Measurements from ENCODE around the gene TSPAN1.

DNA sequence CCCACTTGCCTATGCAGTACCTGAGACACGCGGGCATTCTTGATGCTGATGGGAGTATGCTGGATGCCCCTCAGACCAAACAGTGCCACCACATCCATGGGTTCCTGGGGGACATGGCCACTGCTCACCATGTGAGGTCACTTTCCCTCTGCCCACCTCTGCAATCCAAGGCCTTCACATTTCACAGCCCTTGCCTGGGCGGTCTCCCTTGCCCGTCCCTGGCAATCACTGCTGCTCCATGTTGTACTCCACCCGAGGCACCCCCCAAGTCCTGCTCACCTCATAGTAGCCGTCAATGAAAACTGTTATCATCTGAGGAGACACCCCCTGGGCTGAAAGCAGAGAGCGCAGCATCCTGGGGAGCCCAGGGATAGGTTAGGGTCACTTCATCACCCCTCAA, 18.4 kb downstream of the TSPAN1 start:
- no peak for TF ChIP-seq EZH2phosphoT487 (IDR thresholded peaks at IDR 0.05; ENCODE audit: borderline replicate concordance)
- TF ChIP-seq, protein P1, sequence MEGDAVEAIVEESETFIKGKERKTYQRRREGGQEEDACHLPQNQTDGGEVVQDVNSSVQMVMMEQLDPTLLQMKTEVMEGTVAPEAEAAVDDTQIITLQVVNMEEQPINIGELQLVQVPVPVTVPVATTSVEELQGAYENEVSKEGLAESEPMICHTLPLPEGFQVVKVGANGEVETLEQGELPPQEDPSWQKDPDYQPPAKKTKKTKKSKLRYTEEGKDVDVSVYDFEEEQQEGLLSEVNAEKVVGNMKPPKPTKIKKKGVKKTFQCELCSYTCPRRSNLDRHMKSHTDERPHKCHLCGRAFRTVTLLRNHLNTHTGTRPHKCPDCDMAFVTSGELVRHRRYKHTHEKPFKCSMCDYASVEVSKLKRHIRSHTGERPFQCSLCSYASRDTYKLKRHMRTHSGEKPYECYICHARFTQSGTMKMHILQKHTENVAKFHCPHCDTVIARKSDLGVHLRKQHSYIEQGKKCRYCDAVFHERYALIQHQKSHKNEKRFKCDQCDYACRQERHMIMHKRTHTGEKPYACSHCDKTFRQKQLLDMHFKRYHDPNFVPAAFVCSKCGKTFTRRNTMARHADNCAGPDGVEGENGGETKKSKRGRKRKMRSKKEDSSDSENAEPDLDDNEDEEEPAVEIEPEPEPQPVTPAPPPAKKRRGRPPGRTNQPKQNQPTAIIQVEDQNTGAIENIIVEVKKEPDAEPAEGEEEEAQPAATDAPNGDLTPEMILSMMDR (conservative IDR thresholded peaks at IDR 0.05; ENCODE audit: low read length): no peak
